ENCODE measurements around the gene TENM4.

DNA sequence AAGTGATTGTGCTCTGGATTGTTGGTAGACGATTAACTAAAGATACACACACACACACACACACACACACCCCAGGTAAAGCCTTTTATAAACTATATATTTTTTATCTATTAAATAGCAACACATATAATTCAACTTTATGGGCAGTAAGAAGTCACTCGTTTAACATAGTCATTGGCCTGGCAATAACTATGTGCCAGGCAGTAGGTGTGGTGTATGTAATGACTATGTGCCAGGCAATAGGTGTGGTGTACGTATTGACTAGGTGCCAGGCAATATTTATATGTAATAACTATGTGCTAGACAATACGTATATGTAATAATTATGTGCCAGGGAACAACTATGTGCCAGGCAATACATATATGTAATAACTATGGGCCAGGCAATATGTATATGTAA lies 40.0 kb upstream of the TENM4 start:
- TF ChIP-seq, protein P1, sequence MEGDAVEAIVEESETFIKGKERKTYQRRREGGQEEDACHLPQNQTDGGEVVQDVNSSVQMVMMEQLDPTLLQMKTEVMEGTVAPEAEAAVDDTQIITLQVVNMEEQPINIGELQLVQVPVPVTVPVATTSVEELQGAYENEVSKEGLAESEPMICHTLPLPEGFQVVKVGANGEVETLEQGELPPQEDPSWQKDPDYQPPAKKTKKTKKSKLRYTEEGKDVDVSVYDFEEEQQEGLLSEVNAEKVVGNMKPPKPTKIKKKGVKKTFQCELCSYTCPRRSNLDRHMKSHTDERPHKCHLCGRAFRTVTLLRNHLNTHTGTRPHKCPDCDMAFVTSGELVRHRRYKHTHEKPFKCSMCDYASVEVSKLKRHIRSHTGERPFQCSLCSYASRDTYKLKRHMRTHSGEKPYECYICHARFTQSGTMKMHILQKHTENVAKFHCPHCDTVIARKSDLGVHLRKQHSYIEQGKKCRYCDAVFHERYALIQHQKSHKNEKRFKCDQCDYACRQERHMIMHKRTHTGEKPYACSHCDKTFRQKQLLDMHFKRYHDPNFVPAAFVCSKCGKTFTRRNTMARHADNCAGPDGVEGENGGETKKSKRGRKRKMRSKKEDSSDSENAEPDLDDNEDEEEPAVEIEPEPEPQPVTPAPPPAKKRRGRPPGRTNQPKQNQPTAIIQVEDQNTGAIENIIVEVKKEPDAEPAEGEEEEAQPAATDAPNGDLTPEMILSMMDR (IDR thresholded peaks at IDR 0.05; ENCODE audit: borderline replicate concordance, extremely low read depth, low read length, poor library complexity, severe bottlenecking), result no peak
- TF ChIP-seq EZH2 (IDR thresholded peaks at IDR 0.05; ENCODE audit: borderline replicate concordance, low read depth, low read length, severe bottlenecking), result no peak

Measured in DND-41 (cell line).